ENCODE measurements around the gene NQO2. TPM values are rescaled to one million over a fixed set of nuclear protein-coding genes. Genes with fewer than 3 reads are reported as not detected.

Gene NQO2
- total RNA-seq, 1 experiment from 2014 or later: 82.9 TPM

DNA sequence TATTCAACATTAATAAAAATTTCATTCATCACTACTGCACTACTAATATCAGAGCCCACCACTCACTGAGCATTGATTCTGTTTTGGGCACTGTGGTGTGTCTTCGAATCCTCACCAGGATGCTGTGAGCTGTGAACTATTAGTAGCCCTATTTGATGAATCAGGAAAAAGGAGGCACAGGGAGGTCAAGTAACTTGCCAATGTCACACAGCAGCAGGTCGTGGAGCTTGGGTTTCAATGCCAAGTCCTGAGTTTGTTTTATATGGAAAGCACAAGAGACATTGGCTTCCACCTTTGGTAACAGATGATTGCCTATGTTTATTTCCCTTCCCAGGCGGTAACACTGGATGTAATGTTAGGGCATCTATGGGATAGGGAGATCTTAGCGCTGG is 15.0 kb downstream of the NQO2 start:
- TF ChIP-seq POLR2A (IDR thresholded peaks at IDR 0.05; ENCODE audit: borderline replicate concordance, extremely low read depth, insufficient read depth, insufficient read length) (no peak), ZFX (IDR thresholded peaks at IDR 0.05) (no peak), ZNF274 (IDR thresholded peaks at IDR 0.05; ENCODE audit: low read depth, low read length) (no peak), ATF3 (IDR thresholded peaks at IDR 0.05) (no peak), TCF7L2 (IDR thresholded peaks at IDR 0.05; ENCODE audit: borderline replicate concordance, extremely low read depth, insufficient read depth, insufficient read length) (no peak), CEBPB (IDR thresholded peaks at IDR 0.05; ENCODE audit: low read depth) (no peak), EGR1 (IDR thresholded peaks at IDR 0.05; ENCODE audit: low read depth) (no peak), ELF1 (IDR thresholded peaks at IDR 0.05; ENCODE audit: borderline replicate concordance, low read depth) (no peak), EZH2 (IDR thresholded peaks at IDR 0.05) (no peak)
- CTCF ChIA-PET: interaction anchor here (1.6 kb wide), 1 partner anchor 13 kb away, joined by 5 read pairs; no protein-coding TSS in a partner anchor
- Histone ChIP-seq H3K4me2 (ENCODE audit: low read length) (no peak overlapping the region), H3K9me3 (ENCODE audit: control insufficient read depth in 1 of 2, insufficient read depth in 1 of 2, low read depth in 1 of 2, low read length in 2 of 2) (no peaks in the 10 kb centered on the region), H4K20me1 (ENCODE audit: insufficient read depth) (no peaks in the 10 kb centered on the region), H3K27ac (ENCODE audit: low read depth, low read length) (no peak overlapping the region), H3K4me3 (replicated peaks in 1 of 2; ENCODE audit: low read depth in 1 of 2, low read length in 2 of 2) (no peak overlapping the region), H3K36me3 (ENCODE audit: control insufficient read depth in 1 of 2, insufficient read depth in 2 of 2, low read length in 2 of 2) (peaks cover 27 to 69% of the 10 kb centered on the region in 2 experiments; a peak in 3 of 4 replicates), H3K79me2 (ENCODE audit: insufficient read depth, low read length) (no peaks in the 10 kb centered on the region), H2AFZ (ENCODE audit: low read depth, low read length, poor library complexity, severe bottlenecking) (no peak overlapping the region), H3K27me3 (ENCODE audit: insufficient read depth, low read length) (no peaks in the 10 kb centered on the region), H3K4me1 (ENCODE audit: control insufficient read depth in 1 of 2, insufficient read depth in 2 of 2, low read length in 2 of 2) (peaks cover 0 to 6% of the 10 kb centered on the region in 2 experiments; a peak in 1 of 4 replicates), H3K9me2 (ENCODE audit: insufficient read depth) (no peaks in the 10 kb centered on the region), H3K9ac (ENCODE audit: low read length) (no peak overlapping the region)
- ATAC-seq (no peak), DNase-seq (ENCODE audit: low read depth, low spot score) (no peak)
- intact Hi-C loops (cut with micrococcal nuclease): no loop called here
- POLR2A ChIA-PET: no interaction called here
- no TSS peak for BruUV-seq (replicated peaks)
- RAD21 ChIA-PET (ENCODE audit: low non-redundant PET in 1 of 2, low total read pairs in 2 of 2, uncharacterized antibody in 2 of 2, unreplicated experiment in 2 of 2): no interaction called here

DNA sequence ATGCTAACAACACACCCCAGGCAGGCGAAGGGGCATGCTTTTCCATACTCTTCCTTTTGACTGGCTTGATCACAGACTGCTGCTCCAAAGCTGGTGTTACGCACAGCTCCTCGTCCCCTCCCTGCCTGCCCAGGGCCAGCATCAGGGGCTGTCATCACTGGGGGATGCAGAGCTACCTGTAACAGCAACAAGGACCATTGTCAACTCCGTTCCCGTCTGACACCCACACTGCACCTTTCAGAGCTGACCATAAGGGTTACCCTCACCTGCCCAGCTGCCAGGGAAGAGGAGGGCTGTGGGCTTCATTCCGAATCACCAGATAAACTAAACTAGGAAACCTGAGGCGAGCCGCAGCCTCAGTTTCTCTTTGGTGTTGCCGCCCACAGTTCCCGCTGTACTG is 15.4 kb downstream of the NQO2 start:
- CTCF ChIA-PET: interaction anchor here (1.6 kb wide), 1 partner anchor 13 kb away, joined by 5 read pairs; no protein-coding TSS in a partner anchor
- no peaks in the 10 kb centered on the region for H4K20me1 ChIP-seq (ENCODE audit: insufficient read depth)
- H3K4me3 ChIP-seq (replicated peaks in 1 of 2; ENCODE audit: low read depth in 1 of 2, low read length in 2 of 2): no peak overlapping the region
- no peaks in the 10 kb centered on the region for H3K27me3 ChIP-seq (ENCODE audit: insufficient read depth, low read length)
- DNase-seq (ENCODE audit: low read depth, low spot score): no peak
- no peak overlapping the region for H3K4me2 ChIP-seq (ENCODE audit: low read length)
- H3K9me3 ChIP-seq (ENCODE audit: control insufficient read depth in 1 of 2, insufficient read depth in 1 of 2, low read depth in 1 of 2, low read length in 2 of 2): no peaks in the 10 kb centered on the region
- POLR2A ChIA-PET: no interaction called here
- intact Hi-C loops (cut with micrococcal nuclease): no loop called here
- H3K9me2 ChIP-seq (ENCODE audit: insufficient read depth): no peaks in the 10 kb centered on the region
- H3K9ac ChIP-seq (ENCODE audit: low read length): no peak overlapping the region
- BruUV-seq (replicated peaks): no TSS peak
- H3K4me1 ChIP-seq (ENCODE audit: control insufficient read depth in 1 of 2, insufficient read depth in 2 of 2, low read length in 2 of 2): peaks cover 0 to 6% of the 10 kb centered on the region in 2 experiments; a peak in 1 of 4 replicates
- H2AFZ ChIP-seq (ENCODE audit: low read depth, low read length, poor library complexity, severe bottlenecking): no peak overlapping the region
- H3K27ac ChIP-seq (ENCODE audit: low read depth, low read length): no peak overlapping the region
- no peaks in the 10 kb centered on the region for H3K79me2 ChIP-seq (ENCODE audit: insufficient read depth, low read length)
- peaks cover 23 to 69% of the 10 kb centered on the region in 2 experiments; a peak in 3 of 4 replicates for H3K36me3 ChIP-seq (ENCODE audit: control insufficient read depth in 1 of 2, insufficient read depth in 2 of 2, low read length in 2 of 2)
- ATAC-seq: no peak
- RAD21 ChIA-PET (ENCODE audit: low non-redundant PET in 1 of 2, low total read pairs in 2 of 2, uncharacterized antibody in 2 of 2, unreplicated experiment in 2 of 2): no interaction called here
- TF ChIP-seq TCF7L2 (IDR thresholded peaks at IDR 0.05; ENCODE audit: borderline replicate concordance, extremely low read depth, insufficient read depth, insufficient read length) (no peak), YY1 (IDR thresholded peaks at IDR 0.05; ENCODE audit: extremely low read depth, insufficient replicate concordance, low read depth, low read length) (no peak), RAD21 (IDR thresholded peaks at IDR 0.05; ENCODE audit: low read depth) (no peak), ATF3 (IDR thresholded peaks at IDR 0.05) (no peak), SP1 (IDR thresholded peaks at IDR 0.05; ENCODE audit: low read depth) (no peak), CEBPB (IDR thresholded peaks at IDR 0.05; ENCODE audit: low read depth) (no peak)
- TF ChIP-seq, protein P1, sequence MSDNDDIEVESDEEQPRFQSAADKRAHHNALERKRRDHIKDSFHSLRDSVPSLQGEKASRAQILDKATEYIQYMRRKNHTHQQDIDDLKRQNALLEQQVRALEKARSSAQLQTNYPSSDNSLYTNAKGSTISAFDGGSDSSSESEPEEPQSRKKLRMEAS (IDR thresholded peaks at IDR 0.05): no peak
- TF ChIP-seq, protein P2, sequence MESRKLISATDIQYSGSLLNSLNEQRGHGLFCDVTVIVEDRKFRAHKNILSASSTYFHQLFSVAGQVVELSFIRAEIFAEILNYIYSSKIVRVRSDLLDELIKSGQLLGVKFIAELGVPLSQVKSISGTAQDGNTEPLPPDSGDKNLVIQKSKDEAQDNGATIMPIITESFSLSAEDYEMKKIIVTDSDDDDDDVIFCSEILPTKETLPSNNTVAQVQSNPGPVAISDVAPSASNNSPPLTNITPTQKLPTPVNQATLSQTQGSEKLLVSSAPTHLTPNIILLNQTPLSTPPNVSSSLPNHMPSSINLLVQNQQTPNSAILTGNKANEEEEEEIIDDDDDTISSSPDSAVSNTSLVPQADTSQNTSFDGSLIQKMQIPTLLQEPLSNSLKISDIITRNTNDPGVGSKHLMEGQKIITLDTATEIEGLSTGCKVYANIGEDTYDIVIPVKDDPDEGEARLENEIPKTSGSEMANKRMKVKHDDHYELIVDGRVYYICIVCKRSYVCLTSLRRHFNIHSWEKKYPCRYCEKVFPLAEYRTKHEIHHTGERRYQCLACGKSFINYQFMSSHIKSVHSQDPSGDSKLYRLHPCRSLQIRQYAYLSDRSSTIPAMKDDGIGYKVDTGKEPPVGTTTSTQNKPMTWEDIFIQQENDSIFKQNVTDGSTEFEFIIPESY (IDR thresholded peaks at IDR 0.05; ENCODE audit: extremely low read depth, insufficient replicate concordance, low read length): no peak
